Measurements from ENCODE around the gene C22orf39.
A peak's percentile ranks its signal among the peaks of the same experiment; 100 is the strongest.

C22orf39 gene

GRCh38 chr22:19447330-19448075 is at the start of gene C22orf39:
Gene C22orf39, minus strand, starts transcription at chr22:19447711. Its CDS starts 23 bp downstream, at chr22:19447688.
- DNase-seq: peak; percentile 90 to 97

- DNase-seq: peak; percentile 18 to 67
These were observed 49.7 kb upstream of the C22orf39 start for GRCh38 chr22:19497245-19497644.

- DNase-seq: no peak
These were observed 48.8 kb upstream of the C22orf39 start for GRCh38 chr22:19496324-19496630.

GRCh38 chr22:19495562-19496323 is 48.2 kb upstream of the C22orf39 start:
- peak in 1 of 2 experiments; percentile 9 for DNase-seq

GRCh38 chr22:19494676-19495173 is 47.2 kb upstream of the C22orf39 start:
- no peak for DNase-seq

- DNase-seq: no peak
These were observed 46.6 kb upstream of the C22orf39 start for GRCh38 chr22:19494001-19494560.

- no peak for DNase-seq
These were observed 45.1 kb upstream of the C22orf39 start for GRCh38 chr22:19492504-19493174.

- no peak for DNase-seq
These were observed 43.2 kb upstream of the C22orf39 start for GRCh38 chr22:19490628-19491230.

GRCh38 chr22:19488884-19489843 is 41.7 kb upstream of the C22orf39 start:
- no peak for DNase-seq

GRCh38 chr22:19488285-19488684 is 40.8 kb upstream of the C22orf39 start:
- no peak for DNase-seq

- DNase-seq: no peak
These were observed 36.2 kb upstream of the C22orf39 start for GRCh38 chr22:19483481-19484244.

GRCh38 chr22:19482297-19482696 is 34.8 kb upstream of the C22orf39 start:
- DNase-seq: no peak

GRCh38 chr22:19480789-19481188 is 33.3 kb upstream of the C22orf39 start:
- DNase-seq: no peak

- DNase-seq: no peak
These were observed 32.7 kb upstream of the C22orf39 start for GRCh38 chr22:19480173-19480568.

- DNase-seq: peak; percentile 96 to 98
These were observed 32.1 kb upstream of the C22orf39 start, which contains the start of gene CDC45 for GRCh38 chr22:19479355-19480172. Gene CDC45, plus strand, starts transcription at chr22:19479920. Its CDS starts 49 bp downstream, at chr22:19479969.

GRCh38 chr22:19478901-19479354 is 31.4 kb upstream of the C22orf39 start, which contains the start of gene UFD1:
Gene UFD1, minus strand, starts transcription at chr22:19479193. Its CDS starts 108 bp downstream, at chr22:19479085.
- DNase-seq: peak; percentile 68 to 81

GRCh38 chr22:19478045-19478900 is 30.8 kb upstream of the C22orf39 start:
- peak in 1 of 2 experiments; percentile 16 for DNase-seq

GRCh38 chr22:19477321-19478044 is 30.0 kb upstream of the C22orf39 start:
- no peak for DNase-seq

Data from NCI-H2081 (cell line).